GM12892 (cell line): ENCODE results near the gene VLDLR.

Experiments
- POLR2A ChIP-seq: IDR thresholded peaks from 2 replicates; pipeline ENCODE4 v1.6.1; 2011; ENCODE audit warnings: low read depth, low read length, control low read depth
- POLR2AphosphoS5 ChIP-seq: IDR thresholded peaks from 2 replicates; pipeline ENCODE4 v1.6.1; 2011; ENCODE audit warnings: low read depth, low read length, control low read depth
- TAF1 ChIP-seq: IDR thresholded peaks from 2 replicates; pipeline ENCODE4 v1.6.1; 2011; ENCODE audit warnings: low read depth, mild to moderate bottlenecking, control low read depth, low read length, borderline replicate concordance

DNA sequence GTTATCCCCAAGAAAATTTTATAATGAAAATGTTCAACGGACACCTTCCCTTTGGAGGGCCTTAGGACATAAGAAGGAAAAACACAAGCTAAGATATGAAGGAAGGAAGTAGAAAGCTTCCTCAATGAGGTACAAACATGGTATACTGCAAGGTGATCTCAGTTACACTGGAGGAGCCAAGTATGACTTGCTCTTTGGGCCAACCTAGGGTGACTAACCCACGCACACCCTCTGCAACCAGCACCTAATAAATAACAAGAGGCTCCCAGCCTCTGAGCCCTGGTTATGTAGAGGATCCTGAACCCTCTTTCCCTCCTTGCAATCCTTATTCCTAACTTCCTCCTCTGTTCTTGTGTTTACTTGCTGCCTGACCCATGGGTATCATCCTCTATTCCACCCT, 57.4 kb downstream of the VLDLR start:
- TF ChIP-seq POLR2A (no peak), POLR2AphosphoS5 (no peak), TAF1 (no peak)
